Mononuclear cell (primary cell): ENCODE data around the gene DOCK6. TPM values are rescaled to one million over a fixed set of nuclear protein-coding genes. Genes with fewer than 3 reads are reported as not detected.
"Not testable (repeated sequence)": the region's sequence is repeated elsewhere in the genome, so short reads cannot be mapped to it uniquely, and the experiment has no call there.

Source experiments
- H3K27me3 ChIP-seq: 2 replicates; pipeline ENCODE4 v1.6.0; 2011; ENCODE audit warnings: low read length, control low read depth; ENCODE audit not compliant: insufficient read depth
- H3K4me1 ChIP-seq: 2 replicates; pipeline ENCODE4 v1.5.1; 2011; ENCODE audit warnings: mild to moderate bottlenecking, low read length, control low read depth; ENCODE audit not compliant: insufficient read depth
- H3K4me3 ChIP-seq: 2 replicates; pipeline ENCODE4 v1.5.1; 2011; ENCODE audit warnings: mild to moderate bottlenecking, low read length, moderate library complexity
- H3K9me3 ChIP-seq: 2 replicates; pipeline ENCODE4 v1.5.1; 2011; ENCODE audit warnings: low read depth, mild to moderate bottlenecking, control low read depth, low read length
- total RNA-seq: library from RNA; depleted of rRNA; stranded (reverse); fragments of >200 nt; gene quantifications from one replicate; pipeline ENCODE4 v1.2.3, GENCODE V29; 2012

The DOCK6 gene
- total RNA-seq, 1 donor, result 0.10 TPM

GRCh38 chr19:11192957-11193939 lies 69.1 kb downstream of the DOCK6 start:
- Histone ChIP-seq H3K4me3 (no peak overlapping the region), H3K27me3 (peaks cover 2% of the 10 kb centered on the region), H3K9me3 (no peaks in the 10 kb centered on the region), H3K4me1 (peaks cover 21% of the 10 kb centered on the region)

- Histone ChIP-seq H3K9me3 (no peaks in the 10 kb centered on the region), H3K4me1 (peaks cover 13% of the 10 kb centered on the region), H3K4me3 (no peak overlapping the region), H3K27me3 (peaks cover 2% of the 10 kb centered on the region)
Measured at GRCh38 chr19:11191934-11192333, 70.4 kb downstream of the DOCK6 start.

GRCh38 chr19:11191273-11191755 lies 71.0 kb downstream of the DOCK6 start:
- Histone ChIP-seq H3K4me3 (no peak overlapping the region), H3K4me1 (peaks cover 7% of the 10 kb centered on the region), H3K9me3 (no peaks in the 10 kb centered on the region), H3K27me3 (no peaks in the 10 kb centered on the region)

- Histone ChIP-seq H3K9me3 (no peaks in the 10 kb centered on the region), H3K27me3 (no peaks in the 10 kb centered on the region), H3K4me1 (peaks cover 7% of the 10 kb centered on the region), H3K4me3 (no peak overlapping the region)
Measured at GRCh38 chr19:11190501-11190900, 71.8 kb downstream of the DOCK6 start.

GRCh38 chr19:11187441-11187840 lies 74.9 kb downstream of the DOCK6 start:
- Histone ChIP-seq H3K4me1 (no peaks in the 10 kb centered on the region), H3K27me3 (no peaks in the 10 kb centered on the region), H3K9me3 (no peaks in the 10 kb centered on the region), H3K4me3 (no peak overlapping the region)

- Histone ChIP-seq H3K9me3 (no peaks in the 10 kb centered on the region), H3K4me3 (no peak overlapping the region), H3K4me1 (peaks cover 7% of the 10 kb centered on the region), H3K27me3 (no peaks in the 10 kb centered on the region)
Measured at GRCh38 chr19:11182994-11183393, 79.3 kb downstream of the DOCK6 start.

GRCh38 chr19:11181488-11181887 lies 80.8 kb downstream of the DOCK6 start:
- Histone ChIP-seq H3K9me3 (no peaks in the 10 kb centered on the region), H3K4me3 (no peak overlapping the region), H3K4me1 (peaks cover 7% of the 10 kb centered on the region), H3K27me3 (no peaks in the 10 kb centered on the region)

- H3K27me3 ChIP-seq, H3K4me3 ChIP-seq, H3K9me3 ChIP-seq, H3K4me1 ChIP-seq: not testable (repeated sequence)
Measured at GRCh38 chr19:11180975-11181374, 81.3 kb downstream of the DOCK6 start.

- Histone ChIP-seq H3K4me3 (no peak overlapping the region), H3K4me1 (peaks cover 7% of the 10 kb centered on the region), H3K9me3 (no peaks in the 10 kb centered on the region), H3K27me3 (no peaks in the 10 kb centered on the region)
Measured at GRCh38 chr19:11180346-11180745, 82.0 kb downstream of the DOCK6 start.

- H3K4me1 ChIP-seq, result peaks cover 7% of the 10 kb centered on the region
- no peaks in the 10 kb centered on the region for H3K9me3 ChIP-seq
- H3K27me3 ChIP-seq, result no peaks in the 10 kb centered on the region
- no peak overlapping the region for H3K4me3 ChIP-seq
Measured at GRCh38 chr19:11179716-11180297, 82.5 kb downstream of the DOCK6 start.

- not testable (repeated sequence) for H3K4me3 ChIP-seq, H3K9me3 ChIP-seq, H3K27me3 ChIP-seq, H3K4me1 ChIP-seq
Measured at GRCh38 chr19:11179145-11179465, 83.2 kb downstream of the DOCK6 start.

- Histone ChIP-seq H3K4me3 (no peak overlapping the region), H3K4me1 (peaks cover 7% of the 10 kb centered on the region), H3K9me3 (no peaks in the 10 kb centered on the region), H3K27me3 (no peaks in the 10 kb centered on the region)
Measured at GRCh38 chr19:11177592-11177991, 84.7 kb downstream of the DOCK6 start.

- Histone ChIP-seq H3K27me3 (no peaks in the 10 kb centered on the region), H3K9me3 (no peaks in the 10 kb centered on the region), H3K4me1 (peaks cover 7% of the 10 kb centered on the region), H3K4me3 (no peak overlapping the region)
Measured at GRCh38 chr19:11176466-11177193, 85.7 kb downstream of the DOCK6 start.

GRCh38 chr19:11175920-11176319 lies 86.4 kb downstream of the DOCK6 start:
- peaks cover 7% of the 10 kb centered on the region for H3K4me1 ChIP-seq
- H3K9me3 ChIP-seq, result no peaks in the 10 kb centered on the region
- H3K4me3 ChIP-seq, result no peak overlapping the region
- H3K27me3 ChIP-seq, result no peaks in the 10 kb centered on the region

GRCh38 chr19:11174336-11174735 lies 88.0 kb downstream of the DOCK6 start:
- Histone ChIP-seq H3K4me1 (no peaks in the 10 kb centered on the region), H3K9me3 (no peaks in the 10 kb centered on the region), H3K4me3 (no peak overlapping the region), H3K27me3 (no peaks in the 10 kb centered on the region)
